ENCODE results near the gene MBOAT1.

The MBOAT1 gene

DNA sequence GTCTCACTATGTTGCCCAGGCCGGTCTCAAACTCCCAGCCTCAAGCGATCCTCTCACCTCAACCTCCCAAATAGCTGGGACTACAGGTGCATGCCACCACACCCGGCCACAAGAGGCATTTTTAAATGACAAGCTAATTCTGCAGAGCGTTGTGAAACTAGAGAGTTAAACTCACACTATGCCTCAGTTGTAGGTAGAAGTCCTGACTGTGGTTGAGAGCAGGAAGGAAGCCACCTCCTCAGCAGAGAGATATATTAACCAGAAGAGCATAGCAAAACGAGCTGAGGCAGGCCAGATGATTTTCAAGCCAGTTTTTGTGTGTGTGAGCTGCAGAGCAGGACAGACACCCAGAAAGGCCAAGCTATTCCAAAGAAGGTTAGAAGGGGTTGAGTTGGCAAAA, 150.3 kb downstream of the MBOAT1 start:
- H3K9ac ChIP-seq (ENCODE audit: low read length in 5 of 5): no peak overlapping the region
- no peaks in the 10 kb centered on the region for H3K27me3 ChIP-seq (ENCODE audit: control insufficient read depth in 5 of 5, insufficient read depth in 4 of 5, low read length in 5 of 5)
- H3K4me3 ChIP-seq (ENCODE audit: low read depth in 1 of 5, low read length in 5 of 5): no peak overlapping the region
- no peak overlapping the region for H3K27ac ChIP-seq (ENCODE audit: low read depth, low read length)
- H3K36me3 ChIP-seq (ENCODE audit: control insufficient read depth in 5 of 5, insufficient read depth in 5 of 5, low read length in 5 of 5): no peaks in the 10 kb centered on the region
- peaks cover 0 to 2% (median 0%) of the 10 kb centered on the region in 5 donors for H3K9me3 ChIP-seq (ENCODE audit: control insufficient read depth in 5 of 5, low read length in 5 of 5)
- H3K4me1 ChIP-seq (ENCODE audit: control insufficient read depth in 5 of 5, insufficient read depth in 5 of 5, low read length in 5 of 5): no peaks in the 10 kb centered on the region

DNA sequence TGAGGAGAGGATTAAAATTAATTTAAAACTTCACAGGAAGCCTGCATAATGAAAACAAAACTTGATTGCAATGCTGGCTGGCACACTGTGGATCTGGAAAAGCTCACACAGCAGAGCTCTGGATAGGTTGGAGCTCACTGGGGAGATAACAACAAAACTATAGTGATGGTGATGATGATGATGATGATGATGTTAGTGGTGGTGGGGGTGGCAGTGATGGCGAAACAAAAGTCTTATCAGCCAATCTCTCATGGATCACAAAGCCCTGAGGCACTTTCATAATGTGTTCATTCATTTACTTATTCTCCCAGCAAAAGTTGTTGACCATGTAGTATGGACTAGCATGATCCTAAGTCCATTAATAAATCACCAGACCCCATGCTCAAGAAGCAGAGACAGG, 152.0 kb downstream of the MBOAT1 start:
- Histone ChIP-seq H3K4me3 (ENCODE audit: low read depth in 1 of 5, low read length in 5 of 5) (no peak overlapping the region), H3K27ac (ENCODE audit: low read depth, low read length) (no peak overlapping the region), H3K27me3 (ENCODE audit: control insufficient read depth in 5 of 5, insufficient read depth in 4 of 5, low read length in 5 of 5) (no peaks in the 10 kb centered on the region), H3K9ac (ENCODE audit: low read length in 5 of 5) (no peak overlapping the region), H3K4me1 (ENCODE audit: control insufficient read depth in 5 of 5, insufficient read depth in 5 of 5, low read length in 5 of 5) (peaks cover 0 to 2% (median 0%) of the 10 kb centered on the region in 5 donors), H3K9me3 (ENCODE audit: control insufficient read depth in 5 of 5, low read length in 5 of 5) (peaks cover 0 to 2% (median 0%) of the 10 kb centered on the region in 5 donors), H3K36me3 (ENCODE audit: control insufficient read depth in 5 of 5, insufficient read depth in 5 of 5, low read length in 5 of 5) (no peaks in the 10 kb centered on the region)

DNA sequence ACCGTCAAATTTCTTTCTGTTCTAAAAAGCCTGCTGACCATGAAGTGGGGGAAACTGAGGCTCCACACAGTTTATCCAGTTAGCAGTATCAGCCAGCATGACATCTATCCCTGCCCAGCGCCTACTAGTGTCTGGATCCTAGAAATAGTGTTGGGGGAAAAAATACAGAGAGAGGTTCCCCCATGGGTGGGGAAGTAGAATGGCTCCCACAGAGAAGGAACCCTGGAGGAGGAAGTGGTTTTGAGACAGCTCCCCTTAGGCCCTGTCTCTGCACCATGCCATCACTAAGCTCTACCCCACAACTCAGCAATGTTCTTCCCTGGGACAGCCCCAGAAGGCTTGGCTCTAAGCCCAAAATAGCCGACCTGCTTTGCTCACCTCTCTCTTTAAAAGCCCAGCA, 153.4 kb downstream of the MBOAT1 start:
- Histone ChIP-seq H3K27me3 (ENCODE audit: control insufficient read depth in 5 of 5, insufficient read depth in 4 of 5, low read length in 5 of 5) (no peaks in the 10 kb centered on the region), H3K36me3 (ENCODE audit: control insufficient read depth in 5 of 5, insufficient read depth in 5 of 5, low read length in 5 of 5) (no peaks in the 10 kb centered on the region), H3K4me1 (ENCODE audit: control insufficient read depth in 5 of 5, insufficient read depth in 5 of 5, low read length in 5 of 5) (peaks cover 0 to 2% (median 0%) of the 10 kb centered on the region in 5 donors), H3K4me3 (ENCODE audit: low read depth in 1 of 5, low read length in 5 of 5) (no peak overlapping the region), H3K9ac (ENCODE audit: low read length in 5 of 5) (no peak overlapping the region), H3K9me3 (ENCODE audit: control insufficient read depth in 5 of 5, low read length in 5 of 5) (peaks cover 0 to 2% (median 0%) of the 10 kb centered on the region in 5 donors), H3K27ac (ENCODE audit: low read depth, low read length) (no peak overlapping the region)

DNA sequence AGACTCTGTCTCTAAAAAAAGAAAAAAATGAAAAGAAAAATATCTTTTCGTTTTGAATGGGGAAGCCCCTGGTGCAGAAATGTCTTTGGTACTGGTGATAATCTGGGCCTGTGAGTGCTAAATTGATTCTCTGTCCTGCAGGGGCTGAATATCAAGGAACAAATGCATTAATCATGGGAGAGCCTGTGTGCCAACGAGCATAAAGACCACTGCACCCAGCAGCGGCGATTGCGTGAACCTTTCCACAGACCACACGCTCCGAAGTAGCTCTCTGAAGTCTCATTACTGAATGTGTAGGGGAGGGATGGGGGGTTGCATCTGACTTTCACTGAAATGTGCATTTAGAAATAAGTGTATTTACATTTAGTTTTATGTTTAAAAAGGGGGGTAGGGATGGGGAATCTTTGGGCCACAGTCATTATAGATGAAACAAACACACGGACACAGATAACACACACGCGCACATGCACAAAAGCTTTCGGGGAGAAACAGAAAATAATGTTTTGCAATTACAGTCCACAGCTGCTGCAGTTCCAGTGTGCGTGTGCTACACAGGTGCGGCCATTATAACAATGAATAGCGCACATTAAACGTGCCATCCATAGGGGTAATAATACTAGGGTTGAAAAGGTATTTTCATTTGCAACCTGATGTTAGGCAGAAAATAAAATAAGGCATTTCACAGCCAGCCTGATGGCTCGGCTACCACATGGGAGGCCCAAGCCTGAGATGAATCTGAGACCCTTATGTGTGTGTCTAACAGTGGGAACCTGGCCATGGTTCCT, 154.0 kb downstream of the MBOAT1 start:
- H3K9ac ChIP-seq (ENCODE audit: low read length in 5 of 5): no peak overlapping the region

DNA sequence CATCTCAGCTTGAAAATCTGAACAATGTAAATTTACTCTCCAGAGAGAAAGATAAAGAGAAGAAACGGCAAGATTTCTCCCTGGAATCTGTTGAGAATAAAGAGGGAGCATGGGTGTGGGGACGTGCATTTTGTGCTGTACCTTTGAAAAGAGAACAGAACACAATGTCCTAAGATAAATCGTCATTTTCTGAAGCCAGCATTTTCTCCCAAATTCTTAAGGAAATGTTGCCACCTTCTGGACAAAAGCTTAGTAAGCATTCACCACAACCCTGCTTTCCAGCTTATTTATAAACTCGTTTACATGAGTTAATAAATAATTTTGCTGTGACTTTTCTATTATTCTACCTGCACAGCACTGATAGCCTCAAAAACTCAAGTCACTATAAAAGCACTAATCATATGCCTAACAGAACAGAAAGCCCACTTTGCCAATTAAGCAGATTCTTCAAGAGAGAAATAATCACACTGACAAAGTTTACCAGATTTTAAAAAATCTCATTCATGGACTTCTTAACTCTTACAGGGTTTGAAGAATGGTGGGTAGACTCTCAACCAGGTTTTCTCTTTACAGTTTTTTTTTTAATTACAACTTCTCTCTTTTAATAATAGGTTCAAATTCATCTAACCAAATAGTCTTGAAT, 155.8 kb downstream of the MBOAT1 start:
- peaks cover 0 to 2% (median 0%) of the 10 kb centered on the region in 5 donors for H3K4me1 ChIP-seq (ENCODE audit: control insufficient read depth in 5 of 5, insufficient read depth in 5 of 5, low read length in 5 of 5)
- no peaks in the 10 kb centered on the region for H3K27me3 ChIP-seq (ENCODE audit: control insufficient read depth in 5 of 5, insufficient read depth in 4 of 5, low read length in 5 of 5)
- peaks cover 0 to 2% (median 0%) of the 10 kb centered on the region in 5 donors for H3K9me3 ChIP-seq (ENCODE audit: control insufficient read depth in 5 of 5, low read length in 5 of 5)
- H3K36me3 ChIP-seq (ENCODE audit: control insufficient read depth in 5 of 5, insufficient read depth in 5 of 5, low read length in 5 of 5): no peaks in the 10 kb centered on the region
- no peak overlapping the region for H3K27ac ChIP-seq (ENCODE audit: low read depth, low read length)
- no peak overlapping the region for H3K9ac ChIP-seq (ENCODE audit: low read length in 5 of 5)
- no peak overlapping the region for H3K4me3 ChIP-seq (ENCODE audit: low read depth in 1 of 5, low read length in 5 of 5)

More for the DNA sequence above, 154.0 kb downstream of the MBOAT1 start:
- H3K36me3 ChIP-seq (ENCODE audit: control insufficient read depth in 5 of 5, insufficient read depth in 5 of 5, low read length in 5 of 5): no peaks in the 10 kb centered on the region
- peaks cover 0 to 2% (median 0%) of the 10 kb centered on the region in 5 donors for H3K4me1 ChIP-seq (ENCODE audit: control insufficient read depth in 5 of 5, insufficient read depth in 5 of 5, low read length in 5 of 5)
- H3K27ac ChIP-seq (ENCODE audit: low read depth, low read length): no peak overlapping the region
- H3K4me3 ChIP-seq (ENCODE audit: low read depth in 1 of 5, low read length in 5 of 5): no peak overlapping the region
- H3K27me3 ChIP-seq (ENCODE audit: control insufficient read depth in 5 of 5, insufficient read depth in 4 of 5, low read length in 5 of 5): no peaks in the 10 kb centered on the region
- H3K9me3 ChIP-seq (ENCODE audit: control insufficient read depth in 5 of 5, low read length in 5 of 5): peaks cover 0 to 2% (median 0%) of the 10 kb centered on the region in 5 donors

DNA sequence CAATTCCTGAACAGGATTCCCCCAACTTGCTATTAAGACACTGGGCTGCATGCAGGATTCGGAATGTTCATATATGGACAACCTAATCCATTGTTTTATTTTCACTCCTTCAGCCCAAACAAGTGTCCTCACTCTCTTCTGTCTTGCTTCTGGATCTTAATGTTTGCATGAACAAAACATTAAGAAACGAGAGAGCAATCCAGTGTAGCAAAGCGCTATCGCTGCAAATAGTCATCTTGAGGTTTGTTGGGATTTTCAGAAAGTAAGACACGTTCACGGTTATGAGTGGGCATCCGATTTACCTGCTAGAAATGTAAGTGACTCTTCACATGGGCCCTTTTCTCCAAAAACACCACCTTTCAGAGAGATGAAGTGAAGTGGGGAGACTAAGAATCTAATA, 156.4 kb downstream of the MBOAT1 start:
- peaks cover 0 to 2% (median 0%) of the 10 kb centered on the region in 5 donors for H3K4me1 ChIP-seq (ENCODE audit: control insufficient read depth in 5 of 5, insufficient read depth in 5 of 5, low read length in 5 of 5)
- H3K4me3 ChIP-seq (ENCODE audit: low read depth in 1 of 5, low read length in 5 of 5): no peak overlapping the region
- no peak overlapping the region for H3K27ac ChIP-seq (ENCODE audit: low read depth, low read length)
- no peaks in the 10 kb centered on the region for H3K36me3 ChIP-seq (ENCODE audit: control insufficient read depth in 5 of 5, insufficient read depth in 5 of 5, low read length in 5 of 5)
- no peak overlapping the region for H3K9ac ChIP-seq (ENCODE audit: low read length in 5 of 5)
- no peaks in the 10 kb centered on the region for H3K9me3 ChIP-seq (ENCODE audit: control insufficient read depth in 5 of 5, low read length in 5 of 5)
- H3K27me3 ChIP-seq (ENCODE audit: control insufficient read depth in 5 of 5, insufficient read depth in 4 of 5, low read length in 5 of 5): no peaks in the 10 kb centered on the region

Measured in subcutaneous abdominal adipose tissue (tissue), 5 donors.